Measurements from ENCODE around the gene WDR11. TPM values are rescaled to one million over a fixed set of nuclear protein-coding genes. Genes with fewer than 3 reads are reported as not detected.

The WDR11 gene
- total and polyA plus RNA-seq, 8 donors = 9.9 to 122 (median 32.4) TPM

DNA sequence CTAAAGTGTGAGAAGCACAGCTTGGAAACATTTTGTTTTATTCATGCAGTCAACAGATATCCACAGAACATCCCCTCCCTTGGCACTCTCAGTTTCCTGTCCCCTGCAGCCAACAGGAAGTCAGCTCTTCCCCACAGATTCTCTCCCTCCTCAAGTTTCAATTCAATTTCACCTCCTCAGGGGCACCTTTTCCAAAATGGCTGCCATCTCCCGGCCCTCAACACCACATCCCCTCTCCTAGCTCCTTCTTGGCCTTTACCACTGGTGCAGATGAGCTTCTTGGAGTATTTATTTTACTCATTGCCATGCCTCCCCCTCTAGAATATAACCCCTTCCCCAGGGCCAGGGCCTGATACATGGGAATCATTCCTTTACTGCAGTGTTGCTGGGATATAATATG is 94.0 kb downstream of the WDR11 start:
- Histone ChIP-seq H3K4me1 (peaks cover 16 to 35% (median 25%) of the 10 kb centered on the region in 4 donors), H3K9me3 (no peaks in the 10 kb centered on the region), H3K27ac (no peak overlapping the region), H3K4me3 (no peak overlapping the region), H3K36me3 (no peaks in the 10 kb centered on the region), H3K27me3 (peaks cover 0 to 27% (median 16%) of the 10 kb centered on the region in 3 donors)
- no peak for DNase-seq
- 88 to 100% (median 94%) methylated on average over 1 of the region's 1 CpG for WGBS, 5 donors
- intact Hi-C loops (cut with DNase I; ENCODE audit: low total_unique reads) = loop anchor here (10.0 kb wide), 1 partner anchor 660 kb away; no protein-coding TSS in a partner anchor
- no peak for TF ChIP-seq CTCF (IDR thresholded peaks at IDR 0.05)
- no peak for TF ChIP-seq EP300 (IDR thresholded peaks at IDR 0.05)
- no peak for TF ChIP-seq POLR2A (IDR thresholded peaks at IDR 0.05)
- TF ChIP-seq POLR2AphosphoS5 (IDR thresholded peaks at IDR 0.05) = no peak

GRCh38 chr10:120945801-120946302 is 94.7 kb downstream of the WDR11 start:
- no peaks in the 10 kb centered on the region for H3K36me3 ChIP-seq
- H3K27ac ChIP-seq = peak overlapping the region in 2 of 5 donors; percentile 9 to 47
- H3K4me3 ChIP-seq = no peak overlapping the region
- H3K27me3 ChIP-seq = peaks cover 0 to 28% (median 19%) of the 10 kb centered on the region in 3 donors
- 24 to 38% (median 31%) methylated on average over 8 of the region's 8 CpGs for WGBS, 5 donors
- intact Hi-C loops (cut with DNase I; ENCODE audit: low total_unique reads) = loop anchor here (10.0 kb wide), 1 partner anchor 659 kb away; no protein-coding TSS in a partner anchor
- peaks cover 16 to 35% (median 26%) of the 10 kb centered on the region in 4 donors for H3K4me1 ChIP-seq
- no peaks in the 10 kb centered on the region for H3K9me3 ChIP-seq
- no peak for TF ChIP-seq CTCF (IDR thresholded peaks at IDR 0.05)
- TF ChIP-seq POLR2AphosphoS5 (IDR thresholded peaks at IDR 0.05) = peak in 1 of 3 donors; percentile 4
- no peak for TF ChIP-seq POLR2A (IDR thresholded peaks at IDR 0.05)
- TF ChIP-seq EP300 (IDR thresholded peaks at IDR 0.05) = no peak
- DNase-seq = peak; percentile 36 to 86

DNA sequence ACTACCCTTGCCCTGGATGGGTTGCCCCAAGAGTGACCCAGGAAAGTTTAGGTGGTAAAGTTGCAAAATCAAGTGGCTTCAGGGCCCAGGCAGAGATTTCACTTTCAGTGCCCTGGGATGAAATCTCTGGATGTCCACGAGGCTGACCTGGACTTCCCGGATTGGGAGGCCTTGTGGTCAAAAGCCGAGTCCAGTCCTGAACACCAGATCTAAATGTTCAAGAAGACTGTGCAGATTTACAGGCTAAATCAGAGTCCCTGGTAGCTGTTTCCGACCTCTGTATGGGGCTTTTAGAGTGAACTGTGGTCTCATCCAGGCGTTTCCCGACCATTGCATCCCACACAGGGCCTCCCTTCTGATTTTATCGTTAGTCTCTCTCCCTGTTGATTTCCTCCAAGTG is 95.3 kb downstream of the WDR11 start:
- intact Hi-C loops (cut with DNase I; ENCODE audit: low total_unique reads) = loop anchor here (10.0 kb wide), 1 partner anchor 658 kb away; no protein-coding TSS in a partner anchor
- Histone ChIP-seq H3K4me1 (peaks cover 16 to 35% (median 26%) of the 10 kb centered on the region in 4 donors), H3K27me3 (peaks cover 0 to 30% (median 19%) of the 10 kb centered on the region in 3 donors), H3K4me3 (no peak overlapping the region), H3K27ac (peak overlapping the region in 3 of 5 donors; percentile 9 to 47 (median 40)), H3K36me3 (no peaks in the 10 kb centered on the region), H3K9me3 (no peaks in the 10 kb centered on the region)
- no peak for TF ChIP-seq CTCF (IDR thresholded peaks at IDR 0.05)
- TF ChIP-seq EP300 (IDR thresholded peaks at IDR 0.05) = no peak
- WGBS, 5 donors = 78 to 89% (median 81%) methylated on average over 7 of the region's 7 CpGs
- DNase-seq = no peak

- WGBS, 5 donors = 5 to 10% (median 9%) methylated on average over 39 to 47 of the region's 47 CpGs
- Histone ChIP-seq H3K4me3 (peak overlapping the region; percentile 31 to 52 (median 42)), H3K27me3 (peaks cover 0 to 34% (median 19%) of the 10 kb centered on the region in 3 donors), H3K9me3 (peaks cover 0 to 11% (median 11%) of the 10 kb centered on the region in 4 donors), H3K36me3 (no peaks in the 10 kb centered on the region), H3K4me1 (peaks cover 16 to 27% (median 23%) of the 10 kb centered on the region in 4 donors), H3K27ac (no peak overlapping the region)
- intact Hi-C loops (cut with DNase I; ENCODE audit: low total_unique reads) = loop anchor here (10.0 kb wide), 1 partner anchor 656 kb away; no protein-coding TSS in a partner anchor
- TF ChIP-seq CTCF (IDR thresholded peaks at IDR 0.05) = peak in 5 of 7 experiments; percentile 59 to 91 (median 83)
- peak in 1 of 3 donors; percentile 22 for TF ChIP-seq POLR2AphosphoS5 (IDR thresholded peaks at IDR 0.05)
- TF ChIP-seq POLR2A (IDR thresholded peaks at IDR 0.05) = no peak
- DNase-seq = peak; percentile 71 to 94
These were observed 97.9 kb downstream of the WDR11 start for GRCh38 chr10:120948889-120949608.
